Endometrial microvascular endothelial cells (primary cell): ENCODE data around the gene CROCC. TPM values are rescaled to one million over a fixed set of nuclear protein-coding genes. Genes with fewer than 3 reads are reported as not detected.
"Not testable (repeated sequence)": the region's sequence is repeated elsewhere in the genome, so short reads cannot be mapped to it uniquely, and the experiment has no call there.

Experiments
- in situ Hi-C: cut with HindIII; loops from 2 replicates; pipeline ENCODE4 v1.10.0; 2017; ENCODE audit warnings: low sequenced_read_pairs, low pct_unique_long_range_greater_than_20kb; ENCODE audit errors: inconsistent ontology term
- total RNA-seq: library from RNA; depleted of rRNA; stranded (reverse); fragments of >200 nt; gene quantifications from one replicate; pipeline ENCODE4 v1.2.3, GENCODE V29; 2015; ENCODE audit errors: inconsistent ontology term

CROCC gene
- total RNA-seq, 1 donor from 2014 or later, result 22.7 TPM

GRCh38 chr1:16895598-16896315 is 26.0 kb upstream of the CROCC start, which contains the start of gene RNU1-2:
Gene RNU1-2, plus strand, starts transcription at chr1:16895980.
- in situ Hi-C loops, result not testable (repeated sequence)

- in situ Hi-C loops, result not testable (repeated sequence)
These were observed 25.2 kb upstream of the CROCC start for GRCh38 chr1:16896316-16897055.

GRCh38 chr1:16897653-16898052 is 24.1 kb upstream of the CROCC start:
- in situ Hi-C loops, result not testable (repeated sequence)

- in situ Hi-C loops, result not testable (repeated sequence)
These were observed 23.4 kb upstream of the CROCC start for GRCh38 chr1:16898298-16898697.

- in situ Hi-C loops, result not testable (repeated sequence)
These were observed 22.7 kb upstream of the CROCC start for GRCh38 chr1:16899020-16899419.

GRCh38 chr1:16900751-16901150 is 21.0 kb upstream of the CROCC start:
- in situ Hi-C loops, result no loop called here

GRCh38 chr1:16901371-16901770 is 20.4 kb upstream of the CROCC start:
- in situ Hi-C loops, result not testable (repeated sequence)

GRCh38 chr1:16903054-16903453 is 18.7 kb upstream of the CROCC start:
- in situ Hi-C loops, result no loop called here

- in situ Hi-C loops, result no loop called here
These were observed 18.3 kb upstream of the CROCC start for GRCh38 chr1:16903458-16903796.

GRCh38 chr1:16904560-16905109 is 17.1 kb upstream of the CROCC start:
- in situ Hi-C loops, result no loop called here

GRCh38 chr1:16905110-16905867 is 16.4 kb upstream of the CROCC start:
- in situ Hi-C loops, result no loop called here

- in situ Hi-C loops, result no loop called here
These were observed 15.6 kb upstream of the CROCC start for GRCh38 chr1:16905868-16906702.

- in situ Hi-C loops, result no loop called here
These were observed 14.9 kb upstream of the CROCC start for GRCh38 chr1:16906873-16907272.

- in situ Hi-C loops, result no loop called here
These were observed 13.6 kb upstream of the CROCC start for GRCh38 chr1:16907870-16908758.

- in situ Hi-C loops, result not testable (repeated sequence)
These were observed 9.6 kb upstream of the CROCC start for GRCh38 chr1:16911851-16912721.

GRCh38 chr1:16912742-16913141 is 9.0 kb upstream of the CROCC start:
- in situ Hi-C loops, result not testable (repeated sequence)
